H1 (cell line): ENCODE data around the gene ENOPH1. TPM values are rescaled to one million over a fixed set of nuclear protein-coding genes. Genes with fewer than 3 reads are reported as not detected.
A peak's percentile ranks its signal among the peaks of the same experiment; 100 is the strongest.

Experiments used
- GTF2F1 ChIP-seq: IDR thresholded peaks from 2 replicates; pipeline ENCODE4 v1.6.1; 2012; ENCODE audit warnings: low read depth, low read length, improper control_type of control experiment, borderline replicate concordance
- SIRT6 ChIP-seq: IDR thresholded peaks from one replicate; pipeline ENCODE4 v1.7.1; 2012; ENCODE audit warnings: low read length, inconsistent platforms
- SUZ12 ChIP-seq: fragments of 200-600 bp; sonication (generic); IDR thresholded peaks from 2 replicates; pipeline ENCODE4 v1.6.1; 2012; ENCODE audit warnings: mild to moderate bottlenecking, inconsistent platforms, low read length, moderate library complexity, mixed read lengths
- YY1 ChIP-seq: IDR thresholded peaks from 2 replicates; pipeline ENCODE4 v1.6.1; 2011; ENCODE audit warnings: low read depth, mild to moderate bottlenecking, low read length
- polyA plus RNA-seq, 7 experiments: library from polyadenylated mRNA; depleted of rRNA in 3 of 7; stranded (reverse) in 5 of 7; unstranded in 2 of 7; fragments of >200 nt in 5 of 7; fragments of 200-250 nt in 2 of 7; gene quantifications; 1 replicate in 5 of 7; 2 replicates in 1 of 7; 4 replicates in 1 of 7; pipeline versions ENCODE4 v1.2.1 to v1.2.3, GENCODE V29; 2011 to 2013; ENCODE audit warnings: missing spikeins in 2 of 7, mixed read lengths in 2 of 7
- total RNA-seq: library from RNA; stranded (reverse); fragmentation: NEBNext Ultra II Directional; extraction: Animal tissue kit (Norgen Biotek cat#: 25700); gene quantifications from 2 replicates; pipeline ENCODE4 v1.2.1, GENCODE V29; 2021
- TF ChIP-seq, protein P1 (sequence below): IDR thresholded peaks from 2 replicates; pipeline ENCODE4 v1.6.1; 2012; ENCODE audit warnings: low read length, inconsistent platforms
- TF ChIP-seq, protein P2 (sequence below): IDR thresholded peaks from 2 replicates; pipeline ENCODE4 v1.6.1; 2012; ENCODE audit warnings: inconsistent platforms
- TF ChIP-seq, protein P3 (sequence below): fragments of 300-600 bp; sonication (generic); IDR thresholded peaks from 2 replicates; pipeline ENCODE4 v1.7.1; 2012; ENCODE audit warnings: low read length, moderate library complexity, mild to moderate bottlenecking, inconsistent platforms; ENCODE audit not compliant: insufficient replicate concordance

Gene ENOPH1
- total and polyA plus RNA-seq, 2 of the 8 experiments (the other 6 are each of a cell fraction or from before 2014, with no cell fraction given): 25.1 to 89.3 TPM

DNA sequence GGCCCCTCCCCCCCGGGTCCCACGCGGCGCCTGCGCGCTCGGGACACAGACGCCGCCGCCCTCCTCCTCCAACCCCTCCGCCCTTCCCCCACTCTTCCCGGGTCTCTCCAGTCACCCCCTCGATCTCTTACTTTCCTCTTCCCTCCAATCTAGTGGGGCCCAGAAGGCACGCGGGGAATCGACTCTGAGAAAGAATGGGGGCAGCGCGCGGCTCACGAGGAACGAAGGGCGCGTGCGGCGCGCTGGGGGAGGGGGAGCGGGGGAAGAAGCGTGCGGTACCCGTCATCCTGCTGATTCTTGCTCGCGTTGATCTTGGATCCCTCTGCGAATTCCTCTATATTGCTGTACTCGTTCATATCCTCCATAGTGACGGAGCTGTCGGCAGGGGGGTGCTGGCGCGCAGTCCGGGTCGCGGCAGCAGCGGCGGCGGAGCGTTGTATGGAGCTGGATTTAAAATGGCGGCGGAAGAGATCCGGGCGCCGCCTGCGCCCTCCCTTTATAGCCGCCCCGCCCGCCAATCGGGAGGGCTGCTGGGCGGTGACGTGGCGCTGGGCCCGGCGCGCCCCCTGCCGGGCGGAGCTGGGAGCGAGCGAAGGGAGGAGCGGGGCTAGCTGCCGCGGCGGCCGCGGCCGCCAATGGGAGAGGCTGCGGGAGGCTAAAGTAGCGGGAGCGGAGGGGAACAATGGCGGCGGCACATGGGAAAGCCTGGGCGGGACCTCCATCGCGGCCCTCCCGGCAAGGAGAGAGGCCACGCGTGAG, 1.2 kb upstream of the ENOPH1 start (continued):
- TF ChIP-seq, protein P1, sequence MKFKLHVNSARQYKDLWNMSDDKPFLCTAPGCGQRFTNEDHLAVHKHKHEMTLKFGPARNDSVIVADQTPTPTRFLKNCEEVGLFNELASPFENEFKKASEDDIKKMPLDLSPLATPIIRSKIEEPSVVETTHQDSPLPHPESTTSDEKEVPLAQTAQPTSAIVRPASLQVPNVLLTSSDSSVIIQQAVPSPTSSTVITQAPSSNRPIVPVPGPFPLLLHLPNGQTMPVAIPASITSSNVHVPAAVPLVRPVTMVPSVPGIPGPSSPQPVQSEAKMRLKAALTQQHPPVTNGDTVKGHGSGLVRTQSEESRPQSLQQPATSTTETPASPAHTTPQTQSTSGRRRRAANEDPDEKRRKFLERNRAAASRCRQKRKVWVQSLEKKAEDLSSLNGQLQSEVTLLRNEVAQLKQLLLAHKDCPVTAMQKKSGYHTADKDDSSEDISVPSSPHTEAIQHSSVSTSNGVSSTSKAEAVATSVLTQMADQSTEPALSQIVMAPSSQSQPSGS: no peak; the same call in 1 of the 2 replicates
- peak; percentile 93 for TF ChIP-seq YY1
- TF ChIP-seq, protein P2, sequence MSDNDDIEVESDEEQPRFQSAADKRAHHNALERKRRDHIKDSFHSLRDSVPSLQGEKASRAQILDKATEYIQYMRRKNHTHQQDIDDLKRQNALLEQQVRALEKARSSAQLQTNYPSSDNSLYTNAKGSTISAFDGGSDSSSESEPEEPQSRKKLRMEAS: peak; percentile 71
- peak; percentile 95 for TF ChIP-seq GTF2F1
- TF ChIP-seq, protein P3, sequence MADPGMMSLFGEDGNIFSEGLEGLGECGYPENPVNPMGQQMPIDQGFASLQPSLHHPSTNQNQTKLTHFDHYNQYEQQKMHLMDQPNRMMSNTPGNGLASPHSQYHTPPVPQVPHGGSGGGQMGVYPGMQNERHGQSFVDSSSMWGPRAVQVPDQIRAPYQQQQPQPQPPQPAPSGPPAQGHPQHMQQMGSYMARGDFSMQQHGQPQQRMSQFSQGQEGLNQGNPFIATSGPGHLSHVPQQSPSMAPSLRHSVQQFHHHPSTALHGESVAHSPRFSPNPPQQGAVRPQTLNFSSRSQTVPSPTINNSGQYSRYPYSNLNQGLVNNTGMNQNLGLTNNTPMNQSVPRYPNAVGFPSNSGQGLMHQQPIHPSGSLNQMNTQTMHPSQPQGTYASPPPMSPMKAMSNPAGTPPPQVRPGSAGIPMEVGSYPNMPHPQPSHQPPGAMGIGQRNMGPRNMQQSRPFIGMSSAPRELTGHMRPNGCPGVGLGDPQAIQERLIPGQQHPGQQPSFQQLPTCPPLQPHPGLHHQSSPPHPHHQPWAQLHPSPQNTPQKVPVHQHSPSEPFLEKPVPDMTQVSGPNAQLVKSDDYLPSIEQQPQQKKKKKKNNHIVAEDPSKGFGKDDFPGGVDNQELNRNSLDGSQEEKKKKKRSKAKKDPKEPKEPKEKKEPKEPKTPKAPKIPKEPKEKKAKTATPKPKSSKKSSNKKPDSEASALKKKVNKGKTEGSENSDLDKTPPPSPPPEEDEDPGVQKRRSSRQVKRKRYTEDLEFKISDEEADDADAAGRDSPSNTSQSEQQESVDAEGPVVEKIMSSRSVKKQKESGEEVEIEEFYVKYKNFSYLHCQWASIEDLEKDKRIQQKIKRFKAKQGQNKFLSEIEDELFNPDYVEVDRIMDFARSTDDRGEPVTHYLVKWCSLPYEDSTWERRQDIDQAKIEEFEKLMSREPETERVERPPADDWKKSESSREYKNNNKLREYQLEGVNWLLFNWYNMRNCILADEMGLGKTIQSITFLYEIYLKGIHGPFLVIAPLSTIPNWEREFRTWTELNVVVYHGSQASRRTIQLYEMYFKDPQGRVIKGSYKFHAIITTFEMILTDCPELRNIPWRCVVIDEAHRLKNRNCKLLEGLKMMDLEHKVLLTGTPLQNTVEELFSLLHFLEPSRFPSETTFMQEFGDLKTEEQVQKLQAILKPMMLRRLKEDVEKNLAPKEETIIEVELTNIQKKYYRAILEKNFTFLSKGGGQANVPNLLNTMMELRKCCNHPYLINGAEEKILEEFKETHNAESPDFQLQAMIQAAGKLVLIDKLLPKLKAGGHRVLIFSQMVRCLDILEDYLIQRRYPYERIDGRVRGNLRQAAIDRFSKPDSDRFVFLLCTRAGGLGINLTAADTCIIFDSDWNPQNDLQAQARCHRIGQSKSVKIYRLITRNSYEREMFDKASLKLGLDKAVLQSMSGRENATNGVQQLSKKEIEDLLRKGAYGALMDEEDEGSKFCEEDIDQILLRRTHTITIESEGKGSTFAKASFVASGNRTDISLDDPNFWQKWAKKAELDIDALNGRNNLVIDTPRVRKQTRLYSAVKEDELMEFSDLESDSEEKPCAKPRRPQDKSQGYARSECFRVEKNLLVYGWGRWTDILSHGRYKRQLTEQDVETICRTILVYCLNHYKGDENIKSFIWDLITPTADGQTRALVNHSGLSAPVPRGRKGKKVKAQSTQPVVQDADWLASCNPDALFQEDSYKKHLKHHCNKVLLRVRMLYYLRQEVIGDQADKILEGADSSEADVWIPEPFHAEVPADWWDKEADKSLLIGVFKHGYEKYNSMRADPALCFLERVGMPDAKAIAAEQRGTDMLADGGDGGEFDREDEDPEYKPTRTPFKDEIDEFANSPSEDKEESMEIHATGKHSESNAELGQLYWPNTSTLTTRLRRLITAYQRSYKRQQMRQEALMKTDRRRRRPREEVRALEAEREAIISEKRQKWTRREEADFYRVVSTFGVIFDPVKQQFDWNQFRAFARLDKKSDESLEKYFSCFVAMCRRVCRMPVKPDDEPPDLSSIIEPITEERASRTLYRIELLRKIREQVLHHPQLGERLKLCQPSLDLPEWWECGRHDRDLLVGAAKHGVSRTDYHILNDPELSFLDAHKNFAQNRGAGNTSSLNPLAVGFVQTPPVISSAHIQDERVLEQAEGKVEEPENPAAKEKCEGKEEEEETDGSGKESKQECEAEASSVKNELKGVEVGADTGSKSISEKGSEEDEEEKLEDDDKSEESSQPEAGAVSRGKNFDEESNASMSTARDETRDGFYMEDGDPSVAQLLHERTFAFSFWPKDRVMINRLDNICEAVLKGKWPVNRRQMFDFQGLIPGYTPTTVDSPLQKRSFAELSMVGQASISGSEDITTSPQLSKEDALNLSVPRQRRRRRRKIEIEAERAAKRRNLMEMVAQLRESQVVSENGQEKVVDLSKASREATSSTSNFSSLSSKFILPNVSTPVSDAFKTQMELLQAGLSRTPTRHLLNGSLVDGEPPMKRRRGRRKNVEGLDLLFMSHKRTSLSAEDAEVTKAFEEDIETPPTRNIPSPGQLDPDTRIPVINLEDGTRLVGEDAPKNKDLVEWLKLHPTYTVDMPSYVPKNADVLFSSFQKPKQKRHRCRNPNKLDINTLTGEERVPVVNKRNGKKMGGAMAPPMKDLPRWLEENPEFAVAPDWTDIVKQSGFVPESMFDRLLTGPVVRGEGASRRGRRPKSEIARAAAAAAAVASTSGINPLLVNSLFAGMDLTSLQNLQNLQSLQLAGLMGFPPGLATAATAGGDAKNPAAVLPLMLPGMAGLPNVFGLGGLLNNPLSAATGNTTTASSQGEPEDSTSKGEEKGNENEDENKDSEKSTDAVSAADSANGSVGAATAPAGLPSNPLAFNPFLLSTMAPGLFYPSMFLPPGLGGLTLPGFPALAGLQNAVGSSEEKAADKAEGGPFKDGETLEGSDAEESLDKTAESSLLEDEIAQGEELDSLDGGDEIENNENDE: no peak
- TF ChIP-seq SIRT6: no peak
- TF ChIP-seq SUZ12: 0 out of 2 replicates have a peak, but pooled peaks have one; percentile 3
- TF ChIP-seq, all 59 proteins: peak for 25
